Kidney (tissue), 14 donors: ENCODE measurements around the gene OR2AJ1. TPM values are rescaled to one million over a fixed set of nuclear protein-coding genes. Genes with fewer than 3 reads are reported as not detected.

Source experiments
- DNase-seq, 5 donors: peaks; one replicate each; pipeline ENCODE4 v3.0.0-alpha.2; 2013 to 2020
- FAIRE-seq: peaks from 2 replicates; lab custom pipeline; 2012; peaks lifted over from hg19 to GRCh38; lab: Jason Lieb, UNC
- H3K27ac ChIP-seq, 2 donors: one replicate each; pipeline ENCODE4 v1.7.0; 2013; ENCODE audit warnings: low read depth in 2 of 2, low read length in 2 of 2, inconsistent platforms in 1 of 2
- H3K27me3 ChIP-seq: one replicate; pipeline ENCODE4 v1.7.1; 2013; ENCODE audit warnings: low read length, inconsistent platforms; ENCODE audit not compliant: control insufficient read depth, insufficient read depth
- H3K36me3 ChIP-seq, 3 donors: one replicate each; pipeline versions ENCODE4 v1.7.0 to v1.7.1; 2013; ENCODE audit warnings: low read length in 3 of 3, control low read depth in 1 of 3, inconsistent platforms in 1 of 3; ENCODE audit not compliant: insufficient read depth in 3 of 3, control insufficient read depth in 2 of 3
- H3K4me1 ChIP-seq, 3 donors: one replicate each; pipeline versions ENCODE4 v1.7.0 to v1.7.1; 2013; ENCODE audit warnings: low read length in 3 of 3, inconsistent platforms in 1 of 3, low read depth in 1 of 3; ENCODE audit not compliant: control insufficient read depth in 2 of 3, insufficient read depth in 2 of 3
- H3K4me3 ChIP-seq, 3 donors: one replicate each; pipeline versions ENCODE4 v1.7.0 to v1.8.1; 2013; ENCODE audit warnings: low read length in 3 of 3, control low read depth in 1 of 3, inconsistent platforms in 1 of 3
- H3K9ac ChIP-seq, 3 donors: one replicate each; pipeline versions ENCODE4 v1.7.0 to v1.7.1; 2013; ENCODE audit warnings: low read length in 3 of 3, control low read depth in 1 of 3, inconsistent platforms in 1 of 3
- H3K9me3 ChIP-seq, 3 donors: one replicate each; pipeline versions ENCODE4 v1.7.0 to v1.7.1; 2013; ENCODE audit warnings: low read length in 3 of 3, control low read depth in 1 of 3, inconsistent platforms in 1 of 3; ENCODE audit not compliant: control insufficient read depth in 2 of 3, insufficient read depth in 1 of 3
- intact Hi-C: fragments of 100-400 bp; cut with DNase I; formaldehyde crosslinking; loops from one replicate; pipeline ENCODE4 v1.11.1; 2022
- polyA plus RNA-seq: library from polyadenylated mRNA; stranded (reverse); fragments of 350-450 nt; fragmentation: Illumina TruSeq; extraction: RNeasy Lipid Tissue Mini Kit (QIAGEN cat#74804); gene quantifications from one replicate; pipeline ENCODE4 v1.2.3, GENCODE V29; 2014; ENCODE audit warnings: low read depth, low replicate concordance; ENCODE audit not compliant: insufficient read depth
- total RNA-seq: library from RNA; stranded (reverse); fragmentation: NEBNext Ultra II Directional; extraction: Animal tissue kit (Norgen Biotek cat#: 25700); gene quantifications from one replicate; pipeline ENCODE4 v1.2.1, GENCODE V29; 2021
- TF ChIP-seq, protein P1 (sequence below): IDR thresholded peaks from 3 replicates; pipeline ENCODE4 v1.5.1; 2012; ENCODE audit warnings: mild to moderate bottlenecking, moderate library complexity, borderline replicate concordance; ENCODE audit not compliant: insufficient read depth; ENCODE audit errors: extremely low read depth
- donor health status: control.
- donor health status: control.
- donor health status: control.
- donor health status: control.
- donor health status: control.
- donor health status: DM: yes; HTN: yes; CAD: no.
- donor health status: Normal renal cell carcinoma (clear cell type).

OR2AJ1 gene
- total and polyA plus RNA-seq, 2 donors from 2014 or later = not detected

DNA sequence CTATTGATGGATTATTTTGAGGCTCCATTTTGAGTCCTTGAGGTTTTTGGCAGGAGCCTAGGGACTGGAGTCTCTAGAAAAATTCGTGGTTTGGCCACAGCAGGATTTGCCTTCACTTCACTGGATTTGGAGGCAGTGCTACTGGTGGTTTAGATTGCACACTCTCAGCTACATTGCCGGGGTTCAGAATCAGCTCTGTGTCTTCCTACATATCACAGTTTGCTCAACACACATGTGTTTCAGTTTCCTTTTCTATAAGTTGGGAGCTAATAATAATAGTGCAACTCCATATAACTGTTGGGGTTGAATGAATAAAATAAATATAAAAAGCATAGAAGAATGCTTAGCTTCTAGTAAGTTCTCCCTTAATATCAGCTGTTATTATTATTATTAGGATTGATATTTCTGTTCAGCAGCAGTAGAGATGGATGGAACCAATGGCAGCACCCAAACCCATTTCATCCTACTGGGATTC is 29.5 kb upstream of the OR2AJ1 start, which contains the start of gene OR2W3:
TSS of gene OR2W3 (plus strand) at position 425 of the 475 bp plus-strand sequence. CDS start at position 425, 0 bp downstream.
- FAIRE-seq (no peak), DNase-seq (no peak)
- H3K9ac ChIP-seq = no peak within 1 kb of the TSS
- no peak within 1 kb of the TSS for H3K27ac ChIP-seq
- H3K27me3 ChIP-seq = no peaks in the 10 kb centered on the region
- H3K9me3 ChIP-seq = no peaks in the 10 kb centered on the region
- H3K4me3 ChIP-seq = no peak within 1 kb of the TSS
- TF ChIP-seq, protein P1, sequence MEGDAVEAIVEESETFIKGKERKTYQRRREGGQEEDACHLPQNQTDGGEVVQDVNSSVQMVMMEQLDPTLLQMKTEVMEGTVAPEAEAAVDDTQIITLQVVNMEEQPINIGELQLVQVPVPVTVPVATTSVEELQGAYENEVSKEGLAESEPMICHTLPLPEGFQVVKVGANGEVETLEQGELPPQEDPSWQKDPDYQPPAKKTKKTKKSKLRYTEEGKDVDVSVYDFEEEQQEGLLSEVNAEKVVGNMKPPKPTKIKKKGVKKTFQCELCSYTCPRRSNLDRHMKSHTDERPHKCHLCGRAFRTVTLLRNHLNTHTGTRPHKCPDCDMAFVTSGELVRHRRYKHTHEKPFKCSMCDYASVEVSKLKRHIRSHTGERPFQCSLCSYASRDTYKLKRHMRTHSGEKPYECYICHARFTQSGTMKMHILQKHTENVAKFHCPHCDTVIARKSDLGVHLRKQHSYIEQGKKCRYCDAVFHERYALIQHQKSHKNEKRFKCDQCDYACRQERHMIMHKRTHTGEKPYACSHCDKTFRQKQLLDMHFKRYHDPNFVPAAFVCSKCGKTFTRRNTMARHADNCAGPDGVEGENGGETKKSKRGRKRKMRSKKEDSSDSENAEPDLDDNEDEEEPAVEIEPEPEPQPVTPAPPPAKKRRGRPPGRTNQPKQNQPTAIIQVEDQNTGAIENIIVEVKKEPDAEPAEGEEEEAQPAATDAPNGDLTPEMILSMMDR = no peak
- H3K4me1 ChIP-seq = no peaks in the 10 kb centered on the region
- intact Hi-C loops = no loop called here
- H3K36me3 ChIP-seq = no peaks in the 10 kb centered on the region

DNA sequence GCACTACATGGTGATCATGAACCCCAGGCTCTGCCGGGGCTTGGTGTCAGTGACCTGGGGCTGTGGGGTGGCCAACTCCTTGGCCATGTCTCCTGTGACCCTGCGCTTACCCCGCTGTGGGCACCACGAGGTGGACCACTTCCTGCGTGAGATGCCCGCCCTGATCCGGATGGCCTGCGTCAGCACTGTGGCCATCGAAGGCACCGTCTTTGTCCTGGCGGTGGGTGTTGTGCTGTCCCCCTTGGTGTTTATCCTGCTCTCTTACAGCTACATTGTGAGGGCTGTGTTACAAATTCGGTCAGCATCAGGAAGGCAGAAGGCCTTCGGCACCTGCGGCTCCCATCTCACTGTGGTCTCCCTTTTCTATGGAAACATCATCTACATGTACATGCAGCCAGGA is 28.7 kb upstream of the OR2AJ1 start:
- intact Hi-C loops = no loop called here
- TF ChIP-seq, protein P1 = no peak
- Histone ChIP-seq H3K4me1 (no peaks in the 10 kb centered on the region), H3K27me3 (no peaks in the 10 kb centered on the region), H3K4me3 (no peak overlapping the region), H3K9ac (no peak overlapping the region), H3K27ac (no peak overlapping the region), H3K36me3 (no peaks in the 10 kb centered on the region), H3K9me3 (no peaks in the 10 kb centered on the region)
- no peak for FAIRE-seq
- DNase-seq = no peak

DNA sequence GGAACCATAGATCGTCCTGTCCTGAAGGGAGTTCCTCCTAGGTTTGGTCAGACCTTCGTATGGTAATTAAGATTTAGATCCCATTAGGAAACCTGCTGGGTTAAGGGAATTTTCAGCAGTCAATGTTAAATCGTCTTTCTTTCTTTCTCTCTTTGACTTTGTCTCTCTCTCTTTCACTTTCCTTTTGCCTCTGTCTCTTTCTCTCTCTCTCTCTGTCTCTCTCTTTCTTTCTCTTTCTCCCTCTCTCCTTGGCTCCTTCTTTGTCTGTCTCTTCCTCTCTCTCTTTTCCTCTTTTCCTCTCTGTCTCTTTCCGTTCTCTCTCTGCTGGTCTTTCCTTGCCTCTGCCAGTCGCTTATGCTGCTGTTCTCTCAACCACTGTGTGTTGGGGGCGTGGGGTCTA is 20.6 kb upstream of the OR2AJ1 start:
- Histone ChIP-seq H3K4me3 (no peak overlapping the region), H3K27me3 (no peaks in the 10 kb centered on the region), H3K4me1 (no peaks in the 10 kb centered on the region), H3K36me3 (no peaks in the 10 kb centered on the region), H3K9ac (no peak overlapping the region), H3K9me3 (peaks cover 0 to 2% (median 0%) of the 10 kb centered on the region in 3 donors), H3K27ac (no peak overlapping the region)
- TF ChIP-seq, protein P1 = no peak
- intact Hi-C loops = no loop called here
- DNase-seq (no peak), FAIRE-seq (no peak)

DNA sequence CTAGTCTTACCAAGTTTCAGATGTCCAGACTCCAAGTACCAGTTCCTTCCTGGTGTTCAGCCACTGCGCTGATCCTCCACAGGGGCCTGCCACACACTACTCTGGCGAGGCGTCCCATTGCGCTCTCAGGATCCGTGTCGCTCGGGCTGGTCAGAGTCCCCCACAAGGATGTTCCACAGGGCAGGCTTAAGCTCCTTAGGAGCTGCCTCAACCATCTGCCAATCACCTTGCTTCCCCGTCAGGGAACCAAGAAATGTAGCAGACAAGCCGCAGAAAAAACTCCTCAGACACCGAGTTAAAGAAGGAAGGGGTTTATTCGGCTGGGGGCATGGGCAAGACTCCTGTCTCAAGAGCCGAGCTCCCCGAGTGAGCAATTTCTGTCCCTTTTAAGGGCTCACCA is 19.5 kb upstream of the OR2AJ1 start:
- Histone ChIP-seq H3K9me3 (peaks cover 0 to 2% (median 0%) of the 10 kb centered on the region in 3 donors), H3K36me3 (no peaks in the 10 kb centered on the region), H3K27ac (no peak overlapping the region), H3K9ac (no peak overlapping the region), H3K4me1 (no peaks in the 10 kb centered on the region), H3K4me3 (no peak overlapping the region), H3K27me3 (no peaks in the 10 kb centered on the region)
- FAIRE-seq (no peak), DNase-seq (no peak)
- TF ChIP-seq, protein P1 = no peak
- intact Hi-C loops = no loop called here
